ENCODE data around the gene RUVBL2.

Gene RUVBL2

GRCh38 chr19:48990400-48990799, 3.3 kb upstream of the RUVBL2 start:
- TF ChIP-seq CTCF (IDR thresholded peaks at IDR 0.05; ENCODE audit: low read depth, low read length): no peak
- no peak for DNase-seq (ENCODE audit: extremely low read depth, low read depth)

GRCh38 chr19:48991011-48991609, 2.6 kb upstream of the RUVBL2 start:
- no peak for TF ChIP-seq CTCF (IDR thresholded peaks at IDR 0.05; ENCODE audit: low read depth, low read length)
- DNase-seq (ENCODE audit: extremely low read depth, low read depth): no peak

GRCh38 chr19:48991873-48992580, 1.7 kb upstream of the RUVBL2 start:
- TF ChIP-seq CTCF (IDR thresholded peaks at IDR 0.05; ENCODE audit: low read depth, low read length): no peak
- peak; percentile 56 for DNase-seq (ENCODE audit: extremely low read depth, low read depth)

- no peak for DNase-seq (ENCODE audit: extremely low read depth, low read depth)
- TF ChIP-seq CTCF (IDR thresholded peaks at IDR 0.05; ENCODE audit: low read depth, low read length): no peak
Observed at GRCh38 chr19:48992581-48993174, 1.0 kb upstream of the RUVBL2 start.

GRCh38 chr19:48994035-48994386, 324 bp downstream of the RUVBL2 start:
- no peak for TF ChIP-seq CTCF (IDR thresholded peaks at IDR 0.05; ENCODE audit: low read depth, low read length)
- no peak for DNase-seq (ENCODE audit: extremely low read depth, low read depth)

- peak; percentile 35 for TF ChIP-seq CTCF (IDR thresholded peaks at IDR 0.05; ENCODE audit: low read depth, low read length)
- DNase-seq (ENCODE audit: extremely low read depth, low read depth): no peak
Observed at GRCh38 chr19:48997972-48998371, 4.3 kb downstream of the RUVBL2 start.
